Measurements from ENCODE around the gene PCDHGB2.

GRCh38 chr5:141362719-141363118, 2.9 kb downstream of the PCDHGB2 start:
- no peak for TF ChIP-seq CTCF (IDR thresholded peaks at IDR 0.05)
- TF ChIP-seq POLR2A (IDR thresholded peaks at IDR 0.05) = no peak

All from adrenal gland (tissue), 5 donors.